ELF-1 (cell line): ENCODE results near the gene TSPAN18.

Source experiments
- DNase-seq: peaks from one replicate; pipeline ENCODE4 v3.0.0-alpha.2; 2016; ENCODE audit warnings: low read depth, low spot score

The TSPAN18 gene

GRCh38 chr11:44777209-44778194, 50.7 kb downstream of the TSPAN18 start:
- DNase-seq: no peak

DNA sequence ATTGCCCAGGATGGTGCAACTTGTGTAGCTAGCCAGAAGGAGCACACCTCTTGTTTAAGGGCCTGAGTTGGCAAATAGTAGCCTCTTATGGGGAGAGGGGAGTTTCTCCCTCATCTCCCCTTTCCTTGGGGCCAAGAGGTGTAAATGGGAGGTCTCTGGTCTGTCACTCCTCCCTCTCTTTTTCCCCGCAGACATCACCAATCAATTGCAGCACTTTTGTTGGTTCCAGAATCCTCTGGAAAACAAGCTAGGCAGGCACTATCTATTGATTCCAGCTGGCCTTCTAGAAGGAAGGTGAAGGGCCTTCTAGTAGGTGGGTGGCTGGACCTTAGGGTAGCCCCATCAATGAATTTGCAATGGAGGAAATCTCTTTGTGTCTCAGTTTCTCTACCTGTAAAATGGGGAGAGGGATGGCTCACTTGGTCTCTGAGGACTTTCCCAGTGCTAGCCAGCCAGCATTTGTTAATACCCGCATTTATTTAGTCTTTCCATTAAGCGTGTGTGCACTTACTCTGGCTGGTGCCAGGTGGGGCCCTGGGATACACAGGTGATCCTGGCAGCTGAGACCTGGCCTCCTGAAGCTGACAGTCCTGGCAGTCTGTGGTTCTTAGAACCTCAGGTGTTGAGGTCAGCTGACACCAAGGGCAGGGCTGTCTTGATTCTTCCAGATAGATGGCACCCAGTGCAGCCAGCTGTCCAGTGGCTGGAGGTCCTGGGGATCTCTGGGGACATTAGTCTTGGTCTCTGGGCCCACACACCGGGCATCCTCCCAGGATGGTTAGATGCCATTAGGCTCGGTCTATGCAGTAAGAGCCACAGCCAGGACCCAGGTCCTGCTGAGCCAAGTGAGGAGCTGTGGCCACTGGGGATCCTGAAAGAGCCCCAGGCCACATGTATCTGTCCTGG, 51.7 kb downstream of the TSPAN18 start:
- DNase-seq: no peak

GRCh38 chr11:44779736-44780520, 53.2 kb downstream of the TSPAN18 start:
- no peak for DNase-seq

DNA sequence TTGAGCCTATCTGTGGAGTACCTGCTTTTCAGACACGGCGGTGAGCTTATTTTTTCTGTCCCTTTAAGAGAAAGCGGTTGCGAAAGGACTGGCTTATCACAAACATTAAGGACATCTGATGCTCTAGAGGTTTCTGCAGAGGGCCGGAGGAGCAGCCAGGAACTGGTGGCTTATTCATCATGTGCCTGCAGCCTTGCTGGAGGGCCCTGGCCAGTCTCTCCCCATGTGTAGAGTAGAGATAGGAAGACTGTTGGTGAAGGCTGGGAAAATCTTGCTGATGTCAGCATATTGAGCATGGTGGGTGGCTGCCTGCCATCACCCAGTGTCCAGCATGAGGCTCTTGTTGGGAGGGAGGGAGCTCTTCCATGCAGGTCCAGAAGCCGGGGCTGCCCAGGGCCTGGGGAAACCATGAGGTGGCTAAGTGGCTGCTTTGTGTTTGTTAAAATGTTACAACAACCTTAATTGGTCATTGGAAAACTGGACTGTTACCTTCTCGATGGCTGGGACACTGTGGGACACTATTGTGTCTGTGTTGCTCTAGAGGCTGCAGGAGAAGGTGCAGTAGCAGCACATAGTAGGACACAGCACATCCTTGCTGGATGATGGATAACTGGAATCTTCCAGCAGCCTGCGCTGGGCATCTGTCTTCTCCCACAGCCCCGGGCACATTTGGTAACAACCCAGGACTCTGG, 54.3 kb downstream of the TSPAN18 start:
- peak; percentile 64 for DNase-seq

DNA sequence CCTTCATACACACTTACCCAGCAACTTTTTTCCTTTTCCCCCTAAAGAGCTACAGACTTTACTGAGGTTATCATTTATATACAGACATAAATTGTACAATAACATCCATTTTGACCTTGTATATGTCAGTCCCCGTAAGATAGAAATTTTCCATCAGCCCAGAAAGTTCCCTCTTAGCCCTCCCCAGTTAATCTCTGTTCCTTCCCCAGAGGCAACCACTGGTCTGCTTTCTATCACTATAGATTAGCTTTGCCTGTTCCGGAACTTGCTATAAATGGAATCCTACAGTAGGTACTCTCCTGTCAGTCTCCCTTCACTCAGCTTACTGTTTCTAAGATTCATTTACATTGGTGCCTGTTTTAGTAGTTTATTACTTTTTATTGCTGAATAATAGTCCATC, 54.9 kb downstream of the TSPAN18 start:
- no peak for DNase-seq

DNA sequence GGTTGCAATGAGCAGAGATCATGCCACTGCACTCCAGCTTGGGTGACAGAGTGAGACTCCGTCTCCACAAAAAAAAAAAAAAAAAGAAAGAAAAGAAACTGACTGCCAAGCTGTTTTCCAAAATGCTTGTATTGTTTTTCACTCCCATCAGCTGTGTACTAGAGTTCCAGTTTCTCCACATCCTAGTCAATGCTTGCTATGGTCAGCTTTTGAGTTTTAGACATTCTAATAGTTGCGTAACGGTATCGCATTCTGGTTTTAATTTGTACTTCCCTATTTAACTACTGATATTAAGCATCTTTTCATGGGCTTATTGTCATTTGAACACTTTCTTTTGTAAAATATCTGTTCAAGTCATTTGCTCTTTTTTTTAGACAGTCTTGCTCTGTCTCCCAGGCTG, 55.7 kb downstream of the TSPAN18 start:
- no peak for DNase-seq

- no peak for DNase-seq
Observed at GRCh38 chr11:44784436-44784760, 57.6 kb downstream of the TSPAN18 start.

DNA sequence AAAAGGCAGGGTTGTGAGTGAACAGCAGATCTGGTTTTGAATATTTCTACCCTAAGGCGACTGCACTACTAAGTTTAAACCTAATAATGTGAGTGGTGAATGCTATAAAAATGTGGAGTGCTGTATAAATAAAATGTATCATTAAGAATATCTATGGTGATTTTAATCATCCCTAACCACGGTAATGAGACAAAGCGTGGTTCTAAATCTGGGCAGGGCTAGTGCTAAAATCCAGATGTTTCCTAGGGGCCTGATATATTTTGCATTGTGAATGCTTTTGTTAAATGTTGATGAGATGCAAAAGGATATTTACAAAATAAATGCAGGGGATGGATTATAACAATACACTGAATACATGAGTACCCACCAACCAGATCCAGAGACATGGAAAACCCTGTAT, 58.1 kb downstream of the TSPAN18 start:
- no peak for DNase-seq

DNA sequence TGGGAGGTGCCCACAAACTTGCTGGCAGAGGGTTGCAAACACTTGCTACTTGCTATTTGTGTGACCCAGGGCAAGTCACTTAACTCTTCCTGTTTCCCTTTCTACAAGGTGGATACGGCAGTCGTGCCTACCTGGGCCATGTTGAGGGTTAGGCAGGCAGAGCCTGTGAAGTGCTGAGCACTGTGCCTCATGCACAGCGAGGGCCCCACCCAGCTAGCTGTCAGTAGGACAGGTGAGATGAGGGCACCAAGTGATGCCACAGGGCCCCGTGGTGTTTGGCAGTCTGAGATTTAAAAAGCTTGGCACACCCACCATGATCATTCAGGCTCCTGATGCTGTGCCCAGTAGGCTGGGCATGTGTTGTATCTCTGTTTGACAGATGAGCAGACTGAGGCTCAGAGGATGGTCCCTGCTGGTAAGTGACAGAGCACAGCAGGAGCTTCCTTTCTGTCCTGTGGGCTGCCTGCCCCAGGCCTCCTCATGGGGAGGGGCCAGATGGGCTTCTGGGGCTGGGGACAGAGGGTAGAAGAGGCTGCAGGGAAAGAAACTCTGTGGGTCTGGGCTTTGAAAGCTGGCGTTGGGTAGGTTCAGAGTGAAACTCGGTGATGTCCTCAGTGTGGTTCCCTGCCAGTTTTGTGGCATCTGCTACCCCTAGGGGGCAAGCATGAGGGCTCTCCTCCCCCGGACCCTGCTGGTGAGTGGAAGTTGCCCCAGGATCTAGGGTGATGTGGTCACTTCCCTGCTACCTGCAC, 59.3 kb downstream of the TSPAN18 start:
- peak; percentile 66 for DNase-seq

DNA sequence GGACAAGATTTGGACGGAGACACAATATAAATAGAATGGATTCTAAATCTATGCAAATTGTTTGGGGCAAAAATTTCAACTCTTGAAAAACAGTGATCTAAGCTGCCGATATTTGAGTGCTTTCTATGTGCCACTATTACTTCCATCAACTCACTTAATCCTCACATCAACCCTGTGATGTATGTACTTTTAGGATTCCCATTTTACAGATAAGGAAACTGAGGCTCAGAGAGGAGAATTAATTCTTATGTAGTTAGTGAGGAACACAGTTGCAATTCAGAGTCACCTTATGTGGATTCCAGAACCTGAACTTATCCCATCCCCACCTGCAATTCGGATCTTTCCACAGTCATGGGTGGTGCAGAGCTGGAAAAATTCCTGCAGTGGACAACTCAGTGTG, 60.3 kb downstream of the TSPAN18 start:
- DNase-seq: no peak

GRCh38 chr11:44787981-44788380, 61.2 kb downstream of the TSPAN18 start:
- no peak for DNase-seq

DNA sequence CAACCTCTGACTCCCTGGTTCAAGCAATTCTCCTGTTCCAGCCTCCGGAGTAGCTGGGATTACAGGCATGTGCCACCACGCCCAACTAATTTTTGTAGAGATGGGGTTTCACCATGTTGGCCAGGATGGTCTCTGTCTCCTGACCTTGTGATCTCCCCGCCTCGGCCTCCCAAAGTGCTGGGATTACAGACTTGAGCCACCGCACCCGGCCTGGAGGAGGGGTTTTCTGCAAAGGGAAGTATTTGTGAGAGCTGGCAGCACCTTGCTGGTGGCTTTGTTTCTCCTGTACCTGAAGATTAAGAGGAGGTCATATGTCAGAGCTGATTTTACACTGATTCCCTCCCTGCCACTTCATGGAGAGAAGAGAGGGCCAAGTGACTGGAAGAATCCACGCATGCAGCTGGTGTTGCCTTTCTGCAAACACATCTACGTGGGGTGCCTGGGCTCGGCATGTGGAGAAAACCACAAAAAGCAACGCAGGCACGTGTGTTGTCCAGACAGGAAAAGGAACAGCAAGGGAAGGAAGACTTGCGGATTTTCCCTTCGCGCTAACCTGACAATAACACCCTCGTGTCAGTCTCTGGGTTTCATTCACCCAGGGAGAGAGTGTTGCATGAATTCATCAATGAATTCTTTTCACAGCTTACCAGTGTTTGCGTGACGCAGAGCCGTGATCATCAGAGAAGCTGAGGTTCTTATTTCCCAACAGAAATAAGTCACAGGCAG, 61.9 kb downstream of the TSPAN18 start:
- no peak for DNase-seq

DNA sequence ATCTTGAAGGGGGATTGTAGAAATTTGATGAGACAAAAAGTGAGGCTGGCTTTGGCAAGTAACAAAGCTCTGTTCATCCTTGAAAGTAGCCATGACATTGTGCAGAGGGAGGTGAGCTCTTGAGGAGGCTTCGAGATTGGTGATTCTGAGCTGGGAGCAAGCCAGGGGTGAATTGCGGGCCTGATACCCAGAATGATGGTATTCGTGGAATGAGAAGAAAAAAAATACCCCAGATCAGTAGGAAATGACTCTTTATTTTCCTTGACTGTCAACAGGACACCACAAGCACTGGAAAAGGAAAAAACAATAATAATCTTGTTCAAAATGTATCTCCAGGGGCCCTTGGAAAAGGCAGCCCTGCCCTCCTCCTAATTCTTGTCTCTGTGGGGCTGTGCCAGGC, 62.7 kb downstream of the TSPAN18 start:
- DNase-seq: no peak

GRCh38 chr11:44790211-44790610, 63.4 kb downstream of the TSPAN18 start:
- DNase-seq: no peak

- no peak for DNase-seq
Observed at GRCh38 chr11:44791316-44791925, 64.7 kb downstream of the TSPAN18 start.

- no peak for DNase-seq
Observed at GRCh38 chr11:44792171-44792570, 65.4 kb downstream of the TSPAN18 start.

GRCh38 chr11:44793350-44794090, 66.8 kb downstream of the TSPAN18 start:
- DNase-seq: peak; percentile 52

DNA sequence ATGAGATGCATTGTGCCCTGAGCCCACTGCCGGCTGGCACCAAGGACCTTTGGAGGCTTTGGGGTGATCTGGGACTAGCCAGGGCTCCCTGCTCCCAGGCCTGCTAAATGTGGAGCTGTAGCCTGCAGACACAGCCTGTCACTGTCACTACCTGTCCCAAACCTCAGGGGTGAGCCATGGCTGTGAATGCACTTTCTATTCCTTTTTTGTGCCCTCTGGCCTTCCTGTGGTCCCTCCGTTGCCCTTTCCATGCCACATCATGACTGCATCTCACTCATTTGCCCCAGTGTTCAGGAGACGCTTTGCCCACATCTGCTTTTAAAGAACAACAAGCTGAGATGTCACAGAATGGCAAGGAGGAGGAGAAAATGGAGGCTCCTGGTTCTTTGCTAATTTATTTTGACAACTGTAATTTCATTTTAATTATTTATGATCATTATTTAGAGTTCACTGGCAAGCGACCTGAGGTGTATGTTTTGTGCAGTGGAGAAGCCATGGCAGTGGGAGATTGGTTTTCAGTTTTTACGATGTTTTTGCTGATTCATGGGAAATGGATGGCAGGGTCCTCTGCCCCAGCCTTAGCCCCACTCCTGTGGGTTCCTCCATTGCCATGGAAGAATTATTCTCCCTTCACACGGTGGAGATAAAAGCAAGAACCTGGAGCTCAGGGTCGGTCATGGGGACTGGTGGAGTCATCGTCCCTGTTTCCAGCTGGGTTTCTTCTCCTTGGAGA, 69.2 kb downstream of the TSPAN18 start:
- no peak for DNase-seq
